HG03342 (cell line): Measurements from ENCODE around the gene CAPN8.

ENCODE experiments used
- ATAC-seq: cut with Tn5 transposase; IDR thresholded peaks from one replicate; pipeline ENCODE4 v1.9.1; 2021; ENCODE audit warnings: mild to moderate bottlenecking, moderate library complexity; ENCODE audit not compliant: unreplicated experiment

CAPN8 gene

GRCh38 chr1:223665592-223666312 lies at the start of gene CAPN8:
Gene CAPN8, minus strand, starts transcription at chr1:223665701. Its CDS starts 55 bp downstream, at chr1:223665646.
- ATAC-seq = no peak

GRCh38 chr1:223714849-223715603 lies 49.5 kb upstream of the CAPN8 start:
- no peak for ATAC-seq

GRCh38 chr1:223714421-223714724 lies 48.9 kb upstream of the CAPN8 start:
- ATAC-seq = no peak

DNA sequence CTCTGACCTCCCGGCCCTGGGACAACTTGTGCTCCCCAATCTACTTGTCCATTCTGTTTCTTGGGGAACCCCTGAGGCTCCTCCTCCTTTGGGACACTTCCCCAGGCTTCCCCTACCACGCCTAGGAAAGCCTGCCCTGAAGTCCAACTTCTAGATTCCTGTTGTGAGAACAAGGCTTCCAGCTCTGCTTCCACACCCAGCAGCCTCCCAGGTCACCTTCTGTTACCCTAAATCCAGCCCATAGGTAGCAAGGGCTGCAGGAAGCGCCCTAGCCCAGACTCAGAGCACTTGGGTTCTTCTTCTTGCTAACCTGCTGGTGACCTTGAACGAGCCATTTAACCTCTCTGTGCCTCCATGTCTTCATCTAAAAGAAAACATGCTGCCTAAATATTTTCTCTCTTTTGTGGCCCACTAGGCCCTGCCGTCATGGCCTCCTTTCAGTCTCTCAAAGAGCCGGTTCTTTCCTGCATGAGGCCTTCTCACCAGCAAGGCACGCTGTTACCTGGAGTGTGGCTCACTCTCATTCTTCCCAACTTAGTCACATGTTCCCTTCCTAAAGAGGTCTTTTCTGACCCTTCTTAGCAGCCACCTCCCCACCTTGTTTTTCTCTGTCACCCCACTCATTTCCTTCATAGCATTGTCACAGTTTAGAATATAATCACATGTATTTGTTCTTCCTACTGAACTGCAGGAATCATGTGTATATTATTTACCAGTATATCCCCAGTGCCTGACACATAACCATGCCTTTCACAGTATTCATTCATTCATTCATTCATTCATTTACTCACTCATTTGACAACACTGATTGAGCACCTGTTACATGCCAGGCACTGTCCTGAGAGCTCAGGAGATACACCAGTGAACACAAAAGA lies 48.3 kb upstream of the CAPN8 start:
- ATAC-seq = no peak

- ATAC-seq = peak; percentile 33
These were observed 47.5 kb upstream of the CAPN8 start for GRCh38 chr1:223712850-223713474.

GRCh38 chr1:223712194-223712849 lies 46.8 kb upstream of the CAPN8 start, which contains the start of gene CAPN2:
Gene CAPN2, plus strand, starts transcription at chr1:223712539. Its CDS starts 102 bp downstream, at chr1:223712641.
- ATAC-seq = peak; percentile 57

DNA sequence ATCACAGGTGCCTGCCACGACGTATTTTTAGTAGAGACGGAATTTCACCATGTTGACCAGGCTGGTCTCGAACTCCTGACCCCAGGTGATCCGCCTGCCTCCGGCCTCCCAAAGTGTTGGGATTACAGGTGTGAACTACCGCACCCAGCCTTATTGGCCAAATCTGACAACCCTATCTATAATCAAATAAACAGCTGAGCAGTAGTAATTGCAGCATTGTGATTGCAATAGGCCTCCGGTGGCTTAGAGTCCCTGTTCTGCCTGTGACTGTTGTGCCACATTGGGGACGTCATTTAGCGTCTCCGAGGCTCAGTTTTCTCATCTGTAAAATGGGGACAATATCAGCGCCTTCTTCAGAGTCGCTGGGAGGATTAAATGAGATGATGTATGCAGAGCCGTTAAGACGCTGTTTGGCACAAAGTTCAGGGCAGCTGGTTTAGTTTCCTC lies 46.3 kb upstream of the CAPN8 start:
- no peak for ATAC-seq

- no peak for ATAC-seq
These were observed 45.7 kb upstream of the CAPN8 start for GRCh38 chr1:223711173-223711572.

- ATAC-seq = no peak
These were observed 45.0 kb upstream of the CAPN8 start for GRCh38 chr1:223710179-223711133.

DNA sequence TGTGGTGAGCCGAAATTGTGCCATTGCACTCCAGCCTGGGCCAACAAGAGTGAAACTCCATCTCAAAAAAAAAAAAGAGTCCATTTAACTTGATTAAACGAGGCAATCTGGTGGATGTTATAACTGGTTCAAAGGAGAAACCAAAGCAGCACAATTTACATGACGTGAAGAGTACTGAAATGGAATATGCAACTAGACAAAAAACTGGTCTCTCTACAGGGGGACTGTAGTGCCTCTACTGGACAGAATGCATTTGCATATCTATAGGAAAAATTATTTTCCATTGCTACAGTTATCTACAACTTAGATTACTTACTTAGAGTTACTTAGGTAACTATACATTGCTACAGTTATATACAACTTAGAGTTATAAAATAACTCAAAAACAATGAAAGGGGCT lies 44.1 kb upstream of the CAPN8 start:
- no peak for ATAC-seq

GRCh38 chr1:223708651-223709268 lies 43.3 kb upstream of the CAPN8 start:
- no peak for ATAC-seq

DNA sequence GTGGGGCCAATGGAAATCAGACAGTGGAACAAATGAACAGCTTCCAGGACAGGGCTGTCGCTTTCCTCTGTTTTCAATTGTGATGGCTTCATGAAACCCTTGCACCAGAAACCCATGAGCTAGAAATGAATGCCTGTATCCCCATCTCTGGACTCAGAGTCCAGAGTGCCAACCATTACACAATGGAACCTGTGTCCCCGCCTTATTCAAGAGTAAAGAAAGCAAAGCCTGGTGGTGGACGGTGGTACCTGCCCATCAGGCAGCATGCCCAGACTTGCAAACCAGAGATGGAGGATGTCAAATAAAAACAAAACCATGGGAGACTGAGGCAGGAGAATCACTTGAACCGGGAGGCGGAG lies 42.5 kb upstream of the CAPN8 start:
- no peak for ATAC-seq

- no peak for ATAC-seq
These were observed 41.9 kb upstream of the CAPN8 start for GRCh38 chr1:223707256-223708000.

DNA sequence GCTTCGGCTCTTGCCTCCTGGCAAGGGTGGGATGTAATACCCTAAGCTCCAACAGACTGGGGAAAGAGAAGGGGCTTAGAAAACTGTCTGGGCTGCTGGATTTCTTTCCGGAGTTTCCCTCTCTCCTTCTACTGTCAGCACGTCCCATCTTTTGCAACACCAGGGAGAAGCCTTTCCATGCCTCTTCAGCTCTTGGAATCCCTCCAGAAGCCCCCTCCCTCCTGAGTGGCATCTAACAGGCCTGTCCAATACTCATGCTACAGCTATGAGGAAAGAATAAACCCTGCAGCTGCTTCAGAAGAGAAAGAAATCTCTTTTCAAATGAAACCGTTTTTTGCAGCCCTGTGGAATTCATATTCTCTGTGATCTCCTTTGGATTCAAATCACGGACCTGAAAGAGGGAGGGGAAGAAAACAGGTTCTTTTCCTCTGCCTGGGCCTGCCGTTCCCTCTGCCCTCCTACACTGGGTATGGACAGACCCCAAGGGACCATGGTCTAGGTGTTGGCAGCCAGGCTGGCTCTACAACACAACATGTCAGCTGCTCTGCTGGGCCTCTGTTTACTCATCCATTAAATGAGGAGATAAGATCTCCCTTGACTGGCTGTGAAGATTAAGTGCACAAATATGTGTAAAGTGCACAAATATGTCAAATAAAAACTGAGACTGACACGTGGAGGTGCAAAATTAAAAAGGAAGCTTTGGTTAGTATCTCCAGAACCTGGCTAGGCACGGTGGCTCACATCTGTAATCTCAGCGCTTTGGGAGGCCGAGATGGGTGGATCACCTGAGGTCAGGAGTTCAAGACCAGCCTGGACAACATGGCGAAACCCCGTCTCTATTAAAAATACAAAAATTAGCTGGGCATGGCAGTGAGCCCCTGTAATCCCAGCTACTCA lies 40.8 kb upstream of the CAPN8 start:
- no peak for ATAC-seq

- no peak for ATAC-seq
These were observed 39.7 kb upstream of the CAPN8 start for GRCh38 chr1:223704921-223705878.

- no peak for ATAC-seq
These were observed 38.1 kb upstream of the CAPN8 start for GRCh38 chr1:223703668-223704013.
